Measurements from ENCODE around the gene BPIFB3.
"Not testable (repeated sequence)": the region's sequence is repeated elsewhere in the genome, so short reads cannot be mapped to it uniquely, and the experiment has no call there.

The BPIFB3 gene

GRCh38 chr20:33091693-33092092 lies 38.0 kb downstream of the BPIFB3 start:
- DNase-seq (ENCODE audit: low read depth): no peak

GRCh38 chr20:33092361-33092760 lies 38.7 kb downstream of the BPIFB3 start:
- DNase-seq (ENCODE audit: low read depth): no peak

- no peak for DNase-seq (ENCODE audit: low read depth)
Observed at GRCh38 chr20:33093074-33093473, 39.4 kb downstream of the BPIFB3 start.

- no peak for DNase-seq (ENCODE audit: low read depth)
Observed at GRCh38 chr20:33093582-33093981, 39.9 kb downstream of the BPIFB3 start.

GRCh38 chr20:33095249-33095648 lies 41.5 kb downstream of the BPIFB3 start:
- no peak for DNase-seq (ENCODE audit: low read depth)

- DNase-seq (ENCODE audit: low read depth): peak; percentile 24
Observed at GRCh38 chr20:33095902-33096584, 42.3 kb downstream of the BPIFB3 start.

GRCh38 chr20:33097001-33097400 lies 43.3 kb downstream of the BPIFB3 start:
- DNase-seq (ENCODE audit: low read depth): no peak

- no peak for DNase-seq (ENCODE audit: low read depth)
Observed at GRCh38 chr20:33099843-33100538, 46.3 kb downstream of the BPIFB3 start.

- no peak for DNase-seq (ENCODE audit: low read depth)
Observed at GRCh38 chr20:33103556-33103955, 49.9 kb downstream of the BPIFB3 start.

- no peak for DNase-seq (ENCODE audit: low read depth)
Observed at GRCh38 chr20:33104336-33104735, 50.6 kb downstream of the BPIFB3 start.

GRCh38 chr20:33105316-33105924 lies 51.7 kb downstream of the BPIFB3 start:
- no peak for DNase-seq (ENCODE audit: low read depth)

GRCh38 chr20:33106058-33106620 lies 52.4 kb downstream of the BPIFB3 start:
- not testable (repeated sequence) for DNase-seq (ENCODE audit: low read depth)

GRCh38 chr20:33108661-33109060 lies 55.0 kb downstream of the BPIFB3 start:
- DNase-seq (ENCODE audit: low read depth): no peak

- no peak for DNase-seq (ENCODE audit: low read depth)
Observed at GRCh38 chr20:33110147-33110825, 56.6 kb downstream of the BPIFB3 start.

GRCh38 chr20:33111306-33111705 lies 57.6 kb downstream of the BPIFB3 start:
- DNase-seq (ENCODE audit: low read depth): no peak

GRCh38 chr20:33112547-33113386 lies 59.1 kb downstream of the BPIFB3 start:
- no peak for DNase-seq (ENCODE audit: low read depth)

- no peak for DNase-seq (ENCODE audit: low read depth)
Observed at GRCh38 chr20:33113387-33113908, 59.7 kb downstream of the BPIFB3 start.

GRCh38 chr20:33115501-33115900 lies 61.8 kb downstream of the BPIFB3 start:
- not testable (repeated sequence) for DNase-seq (ENCODE audit: low read depth)

GRCh38 chr20:33119725-33120720 lies 66.3 kb downstream of the BPIFB3 start:
- DNase-seq (ENCODE audit: low read depth): no peak

- DNase-seq (ENCODE audit: low read depth): no peak
Observed at GRCh38 chr20:33120934-33121333, 67.2 kb downstream of the BPIFB3 start.
